DMS153 treated with DMSO at 0.1 percent for 48 hours (cell line): ENCODE measurements around the gene SPEM3.
"Not testable (repeated sequence)": the region's sequence is repeated elsewhere in the genome, so short reads cannot be mapped to it uniquely, and the experiment has no call there.

ENCODE experiments used
- DNase-seq: peaks from one replicate; lab custom pipeline; 2025; ENCODE audit not compliant: unreplicated experiment; lab: John Stamatoyannopoulos, UW

SPEM3 gene

GRCh38 chr17:7468804-7469389 lies 40.2 kb downstream of the SPEM3 start:
- no peak for DNase-seq

- not testable (repeated sequence) for DNase-seq
Measured at GRCh38 chr17:7469843-7470242, 41.2 kb downstream of the SPEM3 start.

- DNase-seq = not testable (repeated sequence)
Measured at GRCh38 chr17:7470457-7470973, 41.9 kb downstream of the SPEM3 start.

- no peak for DNase-seq
Measured at GRCh38 chr17:7471729-7472128, 43.1 kb downstream of the SPEM3 start.

GRCh38 chr17:7474767-7475166 lies 46.1 kb downstream of the SPEM3 start:
- DNase-seq = not testable (repeated sequence)

- DNase-seq = no peak
Measured at GRCh38 chr17:7475764-7476422, 47.2 kb downstream of the SPEM3 start.

GRCh38 chr17:7476494-7476893 lies 47.8 kb downstream of the SPEM3 start:
- DNase-seq = no peak

- no peak for DNase-seq
Measured at GRCh38 chr17:7476951-7477350, 48.3 kb downstream of the SPEM3 start.

- no peak for DNase-seq
Measured at GRCh38 chr17:7477392-7478275, 49.0 kb downstream of the SPEM3 start.

- DNase-seq = no peak
Measured at GRCh38 chr17:7478276-7479212, 49.9 kb downstream of the SPEM3 start.

GRCh38 chr17:7479213-7480088 lies 50.8 kb downstream of the SPEM3 start, which contains the start of gene ZBTB4:
ZBTB4 (minus strand) TSS chr17:7479631; CDS start chr17:7466801, 12,830 bp downstream.
- DNase-seq = no peak

- DNase-seq = no peak
Measured at GRCh38 chr17:7480089-7480384, 51.4 kb downstream of the SPEM3 start.

GRCh38 chr17:7481275-7481674 lies 52.6 kb downstream of the SPEM3 start, which contains the start of gene SLC35G6:
SLC35G6 (plus strand) TSS chr17:7481446; CDS start chr17:7481517, 71 bp downstream.
- not testable (repeated sequence) for DNase-seq

GRCh38 chr17:7481842-7482741 lies 53.4 kb downstream of the SPEM3 start:
- not testable (repeated sequence) for DNase-seq
